ENCODE results near the gene RRBP1.

The RRBP1 gene

GRCh38 chr20:17651760-17652388 lies 30.2 kb downstream of the RRBP1 start:
- in situ Hi-C loops (cut with MboI; ENCODE audit: low sequenced_read_pairs): no loop called here

GRCh38 chr20:17651129-17651759 lies 30.8 kb downstream of the RRBP1 start:
- in situ Hi-C loops (cut with MboI; ENCODE audit: low sequenced_read_pairs): no loop called here

DNA sequence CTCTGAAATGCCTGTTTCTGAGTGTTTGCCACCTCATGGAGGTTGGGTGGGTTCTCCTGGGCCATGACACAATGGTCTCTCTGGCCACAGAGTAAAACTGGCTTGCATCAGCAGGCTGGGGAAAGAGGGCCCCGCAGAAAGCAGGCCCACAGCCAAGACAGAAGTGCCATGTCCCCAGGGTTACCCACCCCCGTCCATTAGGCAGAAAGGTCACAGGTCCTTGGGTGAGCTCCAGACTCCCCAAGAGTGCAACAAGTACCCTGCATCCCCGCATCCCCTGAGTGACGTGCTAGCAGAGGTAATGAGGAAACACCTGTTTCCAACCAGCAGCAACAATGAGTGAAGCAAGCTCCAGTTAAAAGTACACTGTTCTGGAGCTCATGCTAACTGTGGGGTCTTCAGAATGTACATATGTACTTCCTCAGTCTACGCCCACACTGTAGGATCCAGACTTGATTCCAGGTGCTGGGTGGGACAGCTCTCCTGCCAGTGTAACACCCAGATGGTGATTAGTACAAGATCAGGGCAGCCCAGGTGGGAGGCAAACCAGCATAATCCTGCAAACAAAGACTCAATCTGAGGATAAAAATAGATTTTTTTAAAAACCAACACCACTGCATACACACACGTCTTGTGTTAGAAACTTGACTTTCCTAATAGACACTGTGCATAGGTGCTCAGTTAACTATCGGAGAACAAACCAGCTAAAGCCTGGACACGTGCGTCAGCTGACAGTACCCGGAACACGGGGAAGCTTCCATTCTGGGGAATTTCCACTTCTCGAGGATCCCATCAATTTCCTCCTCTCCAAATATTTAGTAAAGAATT lies 31.5 kb downstream of the RRBP1 start:
- in situ Hi-C loops (cut with MboI; ENCODE audit: low sequenced_read_pairs): no loop called here

- in situ Hi-C loops (cut with MboI; ENCODE audit: low sequenced_read_pairs): no loop called here
Measured at GRCh38 chr20:17648791-17649730, 33.0 kb downstream of the RRBP1 start.

- in situ Hi-C loops (cut with MboI; ENCODE audit: low sequenced_read_pairs): no loop called here
Measured at GRCh38 chr20:17648315-17648646, 33.8 kb downstream of the RRBP1 start.

GRCh38 chr20:17647391-17648314 lies 34.4 kb downstream of the RRBP1 start:
- in situ Hi-C loops (cut with MboI; ENCODE audit: low sequenced_read_pairs): no loop called here

GRCh38 chr20:17646961-17647301 lies 35.1 kb downstream of the RRBP1 start:
- in situ Hi-C loops (cut with MboI; ENCODE audit: low sequenced_read_pairs): no loop called here

DNA sequence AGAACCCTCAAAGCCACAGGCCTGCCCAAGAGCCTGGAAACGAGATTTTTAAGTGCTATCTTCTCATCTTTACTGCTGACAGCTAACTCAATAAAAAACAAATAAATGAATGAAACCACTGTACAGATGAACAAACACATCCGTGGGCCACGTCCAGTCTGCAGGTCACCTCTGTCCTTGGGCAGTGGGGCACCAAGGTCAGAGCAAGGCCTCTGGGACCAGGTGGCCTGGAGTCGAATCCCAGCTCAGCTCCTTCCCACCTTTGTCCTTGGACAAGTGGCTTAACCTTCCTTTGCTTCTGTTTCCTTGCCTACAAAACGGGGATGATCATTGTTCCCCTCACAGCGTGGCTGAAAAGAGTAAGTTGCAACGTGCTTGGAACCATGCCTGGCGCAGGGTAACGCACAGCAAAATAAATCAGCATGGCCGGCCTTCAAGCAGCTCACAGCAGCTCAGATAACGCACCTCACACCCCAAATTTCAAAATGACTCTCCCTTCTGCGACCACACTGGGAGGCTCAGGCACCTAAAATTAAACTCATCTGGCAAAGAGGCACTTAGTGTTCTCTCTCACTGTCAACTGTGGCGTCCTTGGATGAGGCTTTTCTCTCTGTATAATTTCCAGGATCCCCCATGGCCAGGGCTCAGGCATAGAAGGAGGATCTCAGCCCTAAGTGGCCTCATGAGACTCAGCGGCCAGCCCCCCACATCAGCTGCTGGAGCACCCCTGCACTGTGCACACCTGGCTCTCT lies 35.7 kb downstream of the RRBP1 start:
- in situ Hi-C loops (cut with MboI; ENCODE audit: low sequenced_read_pairs): no loop called here

DNA sequence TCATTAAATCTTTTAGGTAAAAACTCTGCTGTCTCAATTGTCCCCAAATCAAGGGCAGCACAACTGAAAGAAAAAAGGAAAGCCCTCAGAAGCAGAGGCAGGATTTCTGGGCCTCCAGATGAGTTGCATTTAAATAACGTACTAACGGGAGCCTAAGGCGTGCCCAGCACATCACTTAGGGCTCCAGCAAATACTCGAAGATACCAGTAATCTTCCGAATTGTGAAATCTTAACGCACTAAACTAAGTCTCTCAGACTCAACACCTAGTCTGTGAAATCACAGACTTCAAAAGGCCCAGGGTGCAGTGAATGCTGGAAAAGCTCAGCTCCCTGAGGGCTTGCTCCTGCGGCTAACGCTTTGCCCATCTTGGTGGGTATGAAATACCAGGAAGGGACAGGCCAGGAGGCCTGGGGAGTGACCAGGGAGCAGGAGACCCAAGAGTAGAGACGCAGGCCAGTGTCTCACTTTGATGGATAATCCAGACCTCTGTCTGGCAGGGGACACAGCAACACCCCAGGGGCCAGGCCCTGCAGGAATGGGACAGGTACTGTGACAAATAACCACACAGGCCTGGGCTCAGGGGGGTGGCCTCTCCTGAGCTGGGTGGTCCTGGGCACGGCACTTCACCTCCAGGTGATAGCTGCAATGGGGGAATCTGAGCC lies 36.4 kb downstream of the RRBP1 start:
- in situ Hi-C loops (cut with MboI; ENCODE audit: low sequenced_read_pairs): no loop called here

DNA sequence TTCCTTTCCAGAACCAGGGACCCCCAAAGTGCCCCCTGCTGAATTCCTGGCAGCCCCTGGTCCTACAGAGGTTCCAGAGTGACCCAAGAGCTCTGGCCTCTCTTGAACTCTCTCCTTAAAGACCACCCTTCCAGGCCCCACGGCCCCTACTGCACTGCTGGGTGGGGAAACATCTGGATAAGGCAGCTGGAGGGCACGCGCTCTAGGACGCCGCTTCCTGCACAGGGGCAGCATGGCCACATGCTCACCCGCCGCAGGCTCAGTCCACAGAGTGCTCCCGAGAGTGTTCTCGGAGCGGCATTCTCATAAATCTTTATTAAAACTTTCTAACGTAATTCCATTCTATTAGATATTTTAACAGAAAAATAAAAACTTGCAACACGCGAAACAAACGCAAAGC lies 37.0 kb downstream of the RRBP1 start:
- in situ Hi-C loops (cut with MboI; ENCODE audit: low sequenced_read_pairs): no loop called here

GRCh38 chr20:17644451-17644850 lies 37.6 kb downstream of the RRBP1 start:
- in situ Hi-C loops (cut with MboI; ENCODE audit: low sequenced_read_pairs): no loop called here

DNA sequence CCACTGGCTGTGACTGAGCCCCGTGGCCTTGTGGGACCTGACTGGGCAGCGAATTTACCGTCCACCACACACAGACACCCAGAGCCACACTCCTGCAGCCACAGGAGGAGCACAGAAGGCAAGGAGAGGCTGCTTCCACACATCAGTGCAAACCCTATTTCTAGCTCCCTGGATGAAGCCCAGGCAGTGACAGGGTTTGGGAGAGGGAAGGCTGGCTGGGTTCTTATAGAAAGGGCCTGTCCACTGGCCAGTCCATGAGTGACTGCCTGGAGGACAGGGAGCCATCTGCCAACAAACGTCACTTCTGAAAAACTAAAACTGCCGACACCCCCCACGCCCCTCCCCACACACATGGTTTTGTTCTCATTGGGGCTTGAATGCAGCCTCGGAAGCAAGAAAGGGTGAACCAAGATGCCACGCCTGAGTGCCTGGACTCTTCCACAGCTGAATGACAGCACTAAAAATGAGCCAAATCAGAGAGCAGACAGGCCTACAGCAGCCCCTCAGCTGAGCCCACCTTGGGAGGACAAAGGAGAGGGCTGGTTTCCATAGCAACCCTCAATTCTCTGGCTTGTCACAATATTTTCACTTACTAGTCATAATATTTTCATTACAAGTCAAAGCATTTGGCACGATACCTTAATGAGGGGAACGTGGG lies 38.4 kb downstream of the RRBP1 start:
- in situ Hi-C loops (cut with MboI; ENCODE audit: low sequenced_read_pairs): no loop called here

GRCh38 chr20:17642404-17643269 lies 39.4 kb downstream of the RRBP1 start:
- in situ Hi-C loops (cut with MboI; ENCODE audit: low sequenced_read_pairs): no loop called here

GRCh38 chr20:17641993-17642392 lies 40.0 kb downstream of the RRBP1 start:
- in situ Hi-C loops (cut with MboI; ENCODE audit: low sequenced_read_pairs): no loop called here

DNA sequence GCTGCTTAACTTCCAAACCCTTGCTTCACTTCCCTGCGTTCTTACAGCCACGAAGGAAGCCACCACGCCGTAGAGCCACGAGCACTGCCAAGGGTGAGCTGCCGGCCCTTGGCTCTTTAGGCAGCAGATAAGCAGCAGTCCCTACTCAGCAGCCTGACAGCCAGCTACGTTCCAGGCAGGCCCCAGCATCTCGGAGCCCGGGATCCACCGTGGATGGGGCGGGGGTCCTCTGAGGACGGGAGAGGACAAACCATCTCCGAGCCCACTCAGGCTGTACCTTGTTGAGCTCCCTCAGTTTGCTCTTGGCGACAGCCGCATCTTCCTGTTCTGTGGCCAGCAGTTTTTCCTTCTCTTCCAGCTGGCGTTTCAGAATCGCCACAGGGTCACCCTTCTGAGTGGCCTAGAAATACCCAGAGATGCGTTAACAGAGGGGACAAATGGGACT lies 40.5 kb downstream of the RRBP1 start:
- in situ Hi-C loops (cut with MboI; ENCODE audit: low sequenced_read_pairs): no loop called here

- in situ Hi-C loops (cut with MboI; ENCODE audit: low sequenced_read_pairs): no loop called here
Measured at GRCh38 chr20:17640875-17641378, 41.1 kb downstream of the RRBP1 start.

Data from HL-60/S4 treated with retinoic acid at 250 ng/mL for 4 days and 3 days (cell line).